Middle frontal gyrus (tissue), 1 donor: ENCODE results near the gene AKT3.

Experiments used
- DNase-seq: peaks from one replicate; pipeline ENCODE4 v3.0.0-alpha.2; 2015; ENCODE audit warnings: low spot score; ENCODE audit errors: extremely low spot score

Gene AKT3

GRCh38 chr1:243471026-243471685 lies 378.9 kb downstream of the AKT3 start:
- no peak for DNase-seq

- DNase-seq = no peak
Observed at GRCh38 chr1:243470502-243470901, 379.5 kb downstream of the AKT3 start.

- DNase-seq = no peak
Observed at GRCh38 chr1:243469497-243469896, 380.5 kb downstream of the AKT3 start.

GRCh38 chr1:243465738-243466137 lies 384.3 kb downstream of the AKT3 start:
- DNase-seq = no peak

GRCh38 chr1:243465081-243465480 lies 385.0 kb downstream of the AKT3 start:
- DNase-seq = no peak

- DNase-seq = no peak
Observed at GRCh38 chr1:243462929-243463697, 386.9 kb downstream of the AKT3 start.

- DNase-seq = no peak
Observed at GRCh38 chr1:243461700-243462099, 388.3 kb downstream of the AKT3 start.

- DNase-seq = no peak
Observed at GRCh38 chr1:243459059-243459458, 391.0 kb downstream of the AKT3 start.

- no peak for DNase-seq
Observed at GRCh38 chr1:243457363-243457982, 392.6 kb downstream of the AKT3 start.

GRCh38 chr1:243455760-243456651 lies 394.0 kb downstream of the AKT3 start:
- no peak for DNase-seq

- no peak for DNase-seq
Observed at GRCh38 chr1:243454328-243454997, 395.6 kb downstream of the AKT3 start.

GRCh38 chr1:243452092-243452491 lies 398.0 kb downstream of the AKT3 start:
- no peak for DNase-seq

GRCh38 chr1:243449373-243449772 lies 400.7 kb downstream of the AKT3 start:
- no peak for DNase-seq

GRCh38 chr1:243447844-243448243 lies 402.2 kb downstream of the AKT3 start:
- no peak for DNase-seq

GRCh38 chr1:243447347-243447746 lies 402.7 kb downstream of the AKT3 start:
- DNase-seq = no peak

GRCh38 chr1:243443557-243443956 lies 406.5 kb downstream of the AKT3 start:
- DNase-seq = no peak

- no peak for DNase-seq
Observed at GRCh38 chr1:243441601-243442000, 408.4 kb downstream of the AKT3 start.

- DNase-seq = no peak
Observed at GRCh38 chr1:243440406-243440805, 409.6 kb downstream of the AKT3 start.

- DNase-seq = no peak
Observed at GRCh38 chr1:243438815-243439214, 411.2 kb downstream of the AKT3 start.
